KOPT-K1 (cell line): ENCODE data around the gene LMO2.
A peak's percentile ranks its signal among the peaks of the same experiment; 100 is the strongest.

Experiments
- H3K27ac ChIP-seq: fragments of 200-600 bp; sonication (generic); 2 replicates; pipeline ENCODE4 v1.5.1; 2016; ENCODE audit warnings: antibody characterized with exemption, mild to moderate bottlenecking, low read depth, low read length; ENCODE audit not compliant: poor library complexity, severe bottlenecking
- H3K36me3 ChIP-seq: fragments of 200-600 bp; sonication (generic); 2 replicates; pipeline ENCODE4 v1.5.1; 2017; ENCODE audit warnings: antibody characterized with exemption, mild to moderate bottlenecking, low read length, moderate library complexity; ENCODE audit not compliant: insufficient read depth
- H3K9me3 ChIP-seq: fragments of 200-600 bp; sonication (generic); 2 replicates; pipeline ENCODE4 v1.5.1; 2017; ENCODE audit warnings: antibody characterized with exemption, low read length, mild to moderate bottlenecking; ENCODE audit not compliant: insufficient read depth, poor library complexity, severe bottlenecking

Gene LMO2

GRCh38 chr11:33884601-33885000 lies 7.3 kb downstream of the LMO2 start:
- H3K27ac ChIP-seq: peak overlapping the region; percentile 85
- no peaks in the 10 kb centered on the region for H3K9me3 ChIP-seq
- H3K36me3 ChIP-seq: peaks cover 14% of the 10 kb centered on the region

GRCh38 chr11:33884035-33884434 lies 7.8 kb downstream of the LMO2 start:
- H3K36me3 ChIP-seq: peaks cover 14% of the 10 kb centered on the region
- H3K27ac ChIP-seq: peak overlapping the region; percentile 85
- no peaks in the 10 kb centered on the region for H3K9me3 ChIP-seq

- peak overlapping the region; percentile 85 for H3K27ac ChIP-seq
- H3K9me3 ChIP-seq: no peaks in the 10 kb centered on the region
- H3K36me3 ChIP-seq: no peaks in the 10 kb centered on the region; the same call in 1 of the 2 replicates
These were observed 10.0 kb downstream of the LMO2 start for GRCh38 chr11:33881651-33882503.

GRCh38 chr11:33880979-33881378 lies 10.9 kb downstream of the LMO2 start:
- H3K36me3 ChIP-seq: peaks cover 8% of the 10 kb centered on the region; the same call in 1 of the 2 replicates
- H3K27ac ChIP-seq: peak overlapping the region; percentile 85
- no peaks in the 10 kb centered on the region for H3K9me3 ChIP-seq

- no peaks in the 10 kb centered on the region for H3K9me3 ChIP-seq
- H3K27ac ChIP-seq: peak overlapping the region; percentile 66
- peaks cover 14% of the 10 kb centered on the region; the same call in 1 of the 2 replicates for H3K36me3 ChIP-seq
These were observed 12.5 kb downstream of the LMO2 start for GRCh38 chr11:33879375-33879774.

GRCh38 chr11:33877038-33877437 lies 14.8 kb downstream of the LMO2 start:
- peaks cover 14% of the 10 kb centered on the region; the same call in 1 of the 2 replicates for H3K36me3 ChIP-seq
- no peak overlapping the region for H3K27ac ChIP-seq

GRCh38 chr11:33875621-33876294 lies 16.1 kb downstream of the LMO2 start:
- peak overlapping the region; percentile 97 for H3K27ac ChIP-seq
- peaks cover 14% of the 10 kb centered on the region; the same call in 1 of the 2 replicates for H3K36me3 ChIP-seq
- H3K9me3 ChIP-seq: no peaks in the 10 kb centered on the region

More at GRCh38 chr11:33877038-33877437, 14.8 kb downstream of the LMO2 start:
- H3K9me3 ChIP-seq: no peaks in the 10 kb centered on the region

- H3K27ac ChIP-seq: peak overlapping the region; percentile 97
- H3K36me3 ChIP-seq: peaks cover 14% of the 10 kb centered on the region; the same call in 1 of the 2 replicates
- no peaks in the 10 kb centered on the region for H3K9me3 ChIP-seq
These were observed 16.9 kb downstream of the LMO2 start for GRCh38 chr11:33874910-33875490.

GRCh38 chr11:33874433-33874832 lies 17.4 kb downstream of the LMO2 start:
- Histone ChIP-seq H3K9me3 (no peaks in the 10 kb centered on the region), H3K36me3 (peaks cover 14% of the 10 kb centered on the region; the same call in 1 of the 2 replicates), H3K27ac (peak overlapping the region; percentile 97)

- Histone ChIP-seq H3K9me3 (no peaks in the 10 kb centered on the region), H3K27ac (peak overlapping the region; percentile 97), H3K36me3 (peaks cover 35% of the 10 kb centered on the region)
These were observed 22.1 kb downstream of the LMO2 start for GRCh38 chr11:33869481-33870422.

GRCh38 chr11:33868647-33869461 lies 23.0 kb downstream of the LMO2 start:
- Histone ChIP-seq H3K36me3 (peaks cover 43% of the 10 kb centered on the region), H3K9me3 (no peaks in the 10 kb centered on the region), H3K27ac (peak overlapping the region; percentile 97)

GRCh38 chr11:33867996-33868646 lies 23.8 kb downstream of the LMO2 start:
- Histone ChIP-seq H3K9me3 (no peaks in the 10 kb centered on the region), H3K27ac (peak overlapping the region; percentile 97), H3K36me3 (peaks cover 50% of the 10 kb centered on the region)

GRCh38 chr11:33867561-33867960 lies 24.3 kb downstream of the LMO2 start:
- H3K27ac ChIP-seq: peak overlapping the region; percentile 97

More at GRCh38 chr11:33867561-33867960, 24.3 kb downstream of the LMO2 start:
- peaks cover 56% of the 10 kb centered on the region for H3K36me3 ChIP-seq
- H3K9me3 ChIP-seq: no peaks in the 10 kb centered on the region
